Endothelial cell (in vitro differentiated cells): ENCODE measurements around the gene GLT6D1. TPM values are rescaled to one million over a fixed set of nuclear protein-coding genes. Genes with fewer than 3 reads are reported as not detected.
"Not testable (repeated sequence)": the region's sequence is repeated elsewhere in the genome, so short reads cannot be mapped to it uniquely, and the experiment has no call there.

Source experiments
- DNase-seq: peaks from one replicate; pipeline ENCODE4 v3.0.0; 2021; ENCODE audit warnings: low spot score
- H3K27ac Mint-ChIP-seq: one replicate; pipeline ENCODE4 v1.8.0; 2021; ENCODE audit warnings: mixed read lengths, inconsistent platforms; ENCODE audit not compliant: unreplicated experiment
- H3K27me3 Mint-ChIP-seq: one replicate; pipeline ENCODE4 v1.8.0; 2021; ENCODE audit warnings: mild to moderate bottlenecking, moderate library complexity, mixed read lengths, inconsistent platforms; ENCODE audit not compliant: unreplicated experiment
- H3K36me3 Mint-ChIP-seq: one replicate; pipeline ENCODE4 v1.8.0; 2021; ENCODE audit warnings: mild to moderate bottlenecking, low read depth, mixed read lengths, inconsistent platforms; ENCODE audit not compliant: unreplicated experiment
- H3K4me1 Mint-ChIP-seq: one replicate; pipeline ENCODE4 v1.8.0; 2021; ENCODE audit warnings: mild to moderate bottlenecking, mixed read lengths, inconsistent platforms; ENCODE audit not compliant: unreplicated experiment
- H3K4me3 Mint-ChIP-seq: one replicate; pipeline ENCODE4 v1.8.0; 2021; ENCODE audit warnings: mild to moderate bottlenecking, mixed read lengths, inconsistent platforms; ENCODE audit not compliant: unreplicated experiment
- H3K9me3 Mint-ChIP-seq: one replicate; pipeline ENCODE4 v1.8.0; 2021; ENCODE audit warnings: mixed read lengths, inconsistent platforms; ENCODE audit not compliant: unreplicated experiment
- CTCF ChIP-seq: fragments of 200-600 bp; sonication (generic); IDR thresholded peaks from one replicate; pipeline ENCODE4 v1.5.0; 2021; ENCODE audit warnings: antibody characterized with exemption; ENCODE audit not compliant: unreplicated experiment
- total RNA-seq: library from RNA; stranded (reverse); fragmentation: NEBNext Ultra II Directional; extraction: Animal tissue kit (Norgen Biotek cat#: 25700); gene quantifications from one replicate; pipeline ENCODE4 v1.2.1, GENCODE V29; 2021; ENCODE audit not compliant: unreplicated experiment

The GLT6D1 gene
- total RNA-seq, 1 donor from 2014 or later: not detected

DNA sequence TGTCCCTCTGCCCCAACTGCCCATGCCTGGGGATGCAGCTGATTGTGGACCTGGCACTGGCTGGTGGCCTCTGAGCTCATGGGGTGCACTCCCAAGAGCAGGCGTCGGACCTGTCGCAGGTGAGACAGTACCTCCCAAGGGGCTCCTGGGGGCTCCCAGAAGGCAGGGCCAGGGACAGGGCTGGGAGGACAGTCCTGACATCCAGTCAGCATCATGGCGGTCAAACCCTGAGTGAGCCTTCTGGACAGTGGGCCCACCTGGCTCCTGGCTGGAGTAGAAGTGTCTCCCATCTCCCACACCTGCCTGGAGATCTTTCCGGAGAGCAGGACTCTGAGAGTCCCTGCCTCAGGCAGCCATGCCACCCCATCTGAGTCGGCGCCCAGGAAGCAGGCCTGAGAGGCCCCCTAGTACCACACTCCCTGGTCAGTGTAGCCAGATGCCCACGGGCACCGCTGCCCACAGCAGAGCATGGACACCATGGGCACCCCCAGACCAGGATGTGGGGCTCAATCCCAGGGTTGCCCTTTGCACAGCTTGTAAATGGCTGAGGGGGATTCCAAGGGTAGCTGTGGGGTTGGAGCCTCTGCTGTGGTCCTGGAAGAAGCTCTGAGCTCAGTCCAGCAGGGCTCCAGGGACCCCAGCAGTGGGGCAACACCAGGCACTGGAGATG lies 30.4 kb upstream of the GLT6D1 start:
- DNase-seq: no peak
- no peaks in the 10 kb centered on the region for H3K9me3 Mint-ChIP-seq
- peaks cover 9% of the 10 kb centered on the region for H3K27me3 Mint-ChIP-seq
- H3K36me3 Mint-ChIP-seq: peaks cover 8% of the 10 kb centered on the region
- no peak overlapping the region for H3K4me3 Mint-ChIP-seq
- H3K4me1 Mint-ChIP-seq: no peaks in the 10 kb centered on the region
- TF ChIP-seq CTCF: no peak
- H3K27ac Mint-ChIP-seq: no peak overlapping the region

DNA sequence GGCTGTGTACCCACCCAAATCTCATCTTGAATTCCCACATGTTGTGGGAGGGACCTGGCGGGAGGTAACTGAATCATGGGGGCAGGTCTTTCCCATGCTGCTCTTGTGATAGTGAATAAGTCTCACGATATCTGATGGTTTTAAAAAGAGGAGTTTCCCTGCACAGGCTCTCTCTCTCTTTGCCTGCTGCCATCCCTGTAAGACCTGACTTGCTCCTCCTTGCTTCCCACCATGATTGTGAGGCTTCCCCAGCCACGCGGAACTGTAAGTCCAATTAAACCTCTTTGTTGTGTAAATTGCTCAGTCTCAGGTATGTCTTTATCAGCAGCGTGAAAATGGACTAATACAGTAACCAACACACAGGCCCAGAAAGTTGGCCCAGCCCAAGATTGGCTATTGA lies 29.7 kb upstream of the GLT6D1 start:
- H3K36me3 Mint-ChIP-seq, H3K27me3 Mint-ChIP-seq, H3K9me3 Mint-ChIP-seq, H3K4me1 Mint-ChIP-seq, DNase-seq: not testable (repeated sequence)
- Mint-ChIP-seq H3K27ac (peak overlapping the region; percentile 68), H3K4me3 (peak overlapping the region; percentile 14)

- H3K27ac Mint-ChIP-seq: no peak overlapping the region
- peaks cover 9% of the 10 kb centered on the region for H3K27me3 Mint-ChIP-seq
- no peak overlapping the region for H3K4me3 Mint-ChIP-seq
- no peak for TF ChIP-seq CTCF
- no peaks in the 10 kb centered on the region for H3K4me1 Mint-ChIP-seq
- no peak for DNase-seq
- H3K36me3 Mint-ChIP-seq: peaks cover 8% of the 10 kb centered on the region
- no peaks in the 10 kb centered on the region for H3K9me3 Mint-ChIP-seq
Measured at GRCh38 chr9:135667463-135668001, 28.2 kb upstream of the GLT6D1 start.

DNA sequence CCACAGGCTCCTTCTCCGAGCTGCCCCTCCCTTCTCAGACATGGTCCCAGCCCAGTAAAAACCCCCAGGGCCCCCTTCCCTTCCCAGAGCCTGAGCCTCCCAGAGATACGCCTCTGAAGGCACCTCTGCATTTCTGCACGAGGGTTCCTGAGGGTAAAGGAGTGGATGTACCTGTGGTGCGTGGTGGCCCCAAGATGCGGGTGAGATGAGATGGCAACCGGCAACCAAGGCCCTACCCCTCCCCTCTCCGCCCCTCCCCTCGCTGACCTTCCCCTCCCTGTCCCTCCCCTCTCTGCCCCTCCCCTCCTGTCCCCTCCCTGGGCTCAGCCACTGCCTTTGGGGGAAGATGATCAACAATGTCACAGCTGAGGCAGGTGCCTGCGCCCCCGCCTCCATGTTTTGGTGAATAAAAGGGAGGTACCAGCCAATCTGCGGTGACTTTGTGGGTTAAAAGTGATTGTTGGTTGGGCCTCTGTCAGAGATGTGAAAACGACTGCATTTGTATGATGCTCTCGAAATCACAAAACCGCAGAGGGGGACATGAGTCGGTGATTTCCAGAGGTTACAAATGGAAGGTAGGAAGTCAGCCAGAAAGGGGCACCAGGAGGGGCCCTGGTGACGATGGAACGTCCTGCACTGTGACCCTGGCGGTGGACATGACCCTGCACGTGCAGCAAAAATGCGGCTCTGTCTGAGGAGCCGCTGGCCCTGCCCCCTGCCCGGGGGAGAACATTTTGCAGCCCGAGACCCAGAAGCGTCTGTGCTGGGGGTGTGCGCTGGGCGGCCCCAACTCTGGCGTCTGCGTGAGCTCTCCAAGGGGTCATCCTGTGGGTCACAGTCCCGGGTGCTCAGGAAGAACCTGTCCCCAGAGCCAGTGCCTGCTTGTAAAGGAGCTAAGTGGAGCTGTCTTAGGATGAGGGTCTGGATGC lies 27.5 kb upstream of the GLT6D1 start:
- TF ChIP-seq CTCF: no peak
- Mint-ChIP-seq H3K36me3 (peaks cover 8% of the 10 kb centered on the region), H3K4me3 (no peak overlapping the region), H3K27ac (no peak overlapping the region), H3K4me1 (no peaks in the 10 kb centered on the region), H3K9me3 (no peaks in the 10 kb centered on the region), H3K27me3 (peaks cover 7% of the 10 kb centered on the region)
- DNase-seq: no peak

- Mint-ChIP-seq H3K4me3 (no peak overlapping the region), H3K36me3 (peaks cover 8% of the 10 kb centered on the region), H3K27ac (no peak overlapping the region), H3K9me3 (no peaks in the 10 kb centered on the region), H3K27me3 (peaks cover 7% of the 10 kb centered on the region), H3K4me1 (no peaks in the 10 kb centered on the region)
- DNase-seq: no peak
- TF ChIP-seq CTCF: no peak
Measured at GRCh38 chr9:135665795-135666189, 26.5 kb upstream of the GLT6D1 start.
